ENCODE measurements around the gene MTMR10.

DNA sequence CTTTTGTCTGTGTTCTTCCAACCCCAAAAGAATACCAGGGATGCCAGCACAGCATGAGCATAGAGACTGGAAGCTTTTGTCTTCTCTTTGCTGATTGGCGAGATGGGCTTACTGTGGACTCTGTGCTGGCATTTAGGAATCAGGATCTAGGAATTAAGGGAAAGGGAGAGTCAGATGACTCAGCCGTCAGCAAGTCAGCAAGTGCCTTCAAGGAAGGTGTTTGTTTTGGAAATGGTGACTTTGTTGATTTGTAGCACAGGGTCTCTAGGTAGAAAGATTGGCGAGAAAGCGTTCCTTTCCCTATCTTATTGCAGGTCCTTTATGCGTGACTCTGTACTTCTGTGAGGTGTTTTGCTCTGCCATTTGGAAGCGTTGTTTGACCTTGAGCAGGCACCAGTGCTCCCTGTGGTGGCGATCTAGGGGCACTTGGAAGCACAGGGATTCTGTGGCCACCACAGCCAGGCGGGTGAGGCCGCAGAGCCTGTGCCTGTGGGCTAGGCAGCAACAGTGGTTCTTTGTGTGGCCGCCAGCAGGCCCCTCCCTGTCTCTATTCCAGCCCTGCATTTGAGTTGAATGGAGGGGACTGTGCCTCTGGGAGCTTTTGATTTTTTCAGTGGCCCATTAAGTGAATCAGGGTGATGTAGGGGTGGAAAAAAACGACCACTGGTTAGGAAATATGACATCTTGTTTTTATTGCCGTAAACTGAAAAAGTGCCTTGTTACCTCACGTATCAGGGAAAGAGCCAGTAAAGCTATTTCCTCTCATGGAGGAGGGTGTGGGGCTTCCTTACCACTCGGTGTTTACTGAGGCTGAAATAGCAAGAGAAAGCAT lies 68.7 kb downstream of the MTMR10 start:
- TF ChIP-seq, protein P1, sequence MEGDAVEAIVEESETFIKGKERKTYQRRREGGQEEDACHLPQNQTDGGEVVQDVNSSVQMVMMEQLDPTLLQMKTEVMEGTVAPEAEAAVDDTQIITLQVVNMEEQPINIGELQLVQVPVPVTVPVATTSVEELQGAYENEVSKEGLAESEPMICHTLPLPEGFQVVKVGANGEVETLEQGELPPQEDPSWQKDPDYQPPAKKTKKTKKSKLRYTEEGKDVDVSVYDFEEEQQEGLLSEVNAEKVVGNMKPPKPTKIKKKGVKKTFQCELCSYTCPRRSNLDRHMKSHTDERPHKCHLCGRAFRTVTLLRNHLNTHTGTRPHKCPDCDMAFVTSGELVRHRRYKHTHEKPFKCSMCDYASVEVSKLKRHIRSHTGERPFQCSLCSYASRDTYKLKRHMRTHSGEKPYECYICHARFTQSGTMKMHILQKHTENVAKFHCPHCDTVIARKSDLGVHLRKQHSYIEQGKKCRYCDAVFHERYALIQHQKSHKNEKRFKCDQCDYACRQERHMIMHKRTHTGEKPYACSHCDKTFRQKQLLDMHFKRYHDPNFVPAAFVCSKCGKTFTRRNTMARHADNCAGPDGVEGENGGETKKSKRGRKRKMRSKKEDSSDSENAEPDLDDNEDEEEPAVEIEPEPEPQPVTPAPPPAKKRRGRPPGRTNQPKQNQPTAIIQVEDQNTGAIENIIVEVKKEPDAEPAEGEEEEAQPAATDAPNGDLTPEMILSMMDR (conservative IDR thresholded peaks at IDR 0.05 in 1 of 2, IDR thresholded peaks at IDR 0.05 in 1 of 2; ENCODE audit: low read depth in 1 of 2, low read length in 2 of 2), result no peak
- no peak for TF ChIP-seq EZH2 (IDR thresholded peaks at IDR 0.05; ENCODE audit: low read length, missing control alignments)
